T47D (cell line): ENCODE measurements around the gene SPRED3.

Experiments used
- DNase-seq, 2 experiments: peaks; one replicate each; pipeline versions ENCODE4 v3.0.0 to v3.0.0-alpha.2; 2011 to 2012; ENCODE audit warnings: low read depth in 1 of 2, low spot score in 1 of 2
- JUND ChIP-seq: IDR thresholded peaks from 2 replicates; pipeline ENCODE4 v1.6.1; 2012; ENCODE audit warnings: low read depth
- in situ Hi-C: cut with HindIII; loops from 2 replicates; pipeline ENCODE4 v1.10.0; 2016; ENCODE audit warnings: low sequenced_read_pairs, low pct_unique_long_range_greater_than_20kb

The SPRED3 gene

GRCh38 chr19:38389101-38389925 lies 816 bp downstream of the SPRED3 start:
- DNase-seq, result no peak
- in situ Hi-C loops, result no loop called here
- no peak for TF ChIP-seq JUND

GRCh38 chr19:38389957-38390924 lies 1.7 kb downstream of the SPRED3 start:
- DNase-seq, result no peak
- no peak for TF ChIP-seq JUND
- in situ Hi-C loops, result no loop called here

- in situ Hi-C loops, result no loop called here
- no peak for TF ChIP-seq JUND
- DNase-seq, result no peak
Observed at GRCh38 chr19:38391911-38392464, 3.5 kb downstream of the SPRED3 start.

GRCh38 chr19:38392707-38393308 lies 4.3 kb downstream of the SPRED3 start:
- in situ Hi-C loops, result no loop called here
- DNase-seq, result no peak
- TF ChIP-seq JUND, result no peak

GRCh38 chr19:38394488-38394887 lies 6.0 kb downstream of the SPRED3 start:
- in situ Hi-C loops, result no loop called here
- DNase-seq, result no peak
- no peak for TF ChIP-seq JUND

GRCh38 chr19:38395381-38396114 lies 7.1 kb downstream of the SPRED3 start:
- in situ Hi-C loops, result no loop called here
- DNase-seq, result no peak
- TF ChIP-seq JUND, result no peak

- in situ Hi-C loops, result no loop called here
- DNase-seq, result no peak
- TF ChIP-seq JUND, result no peak
Observed at GRCh38 chr19:38399081-38399480, 10.6 kb downstream of the SPRED3 start.

- no peak for DNase-seq
- TF ChIP-seq JUND, result no peak
- in situ Hi-C loops, result no loop called here
Observed at GRCh38 chr19:38399537-38399936, 11.0 kb downstream of the SPRED3 start.

GRCh38 chr19:38400361-38400760 lies 11.9 kb downstream of the SPRED3 start:
- in situ Hi-C loops, result no loop called here
- TF ChIP-seq JUND, result no peak

GRCh38 chr19:38401148-38401547 lies 12.7 kb downstream of the SPRED3 start:
- DNase-seq, result peak in 1 of 2 experiments; percentile 64
- in situ Hi-C loops, result no loop called here
- no peak for TF ChIP-seq JUND

More at GRCh38 chr19:38400361-38400760, 11.9 kb downstream of the SPRED3 start:
- DNase-seq, result no peak

- in situ Hi-C loops, result no loop called here
- DNase-seq, result no peak
- TF ChIP-seq JUND, result no peak
Observed at GRCh38 chr19:38402623-38402966, 14.1 kb downstream of the SPRED3 start.

GRCh38 chr19:38402967-38403674 lies 14.6 kb downstream of the SPRED3 start, which contains the start of gene FAM98C:
Gene FAM98C, plus strand, starts transcription at chr19:38403093. Its CDS starts 61 bp downstream, at chr19:38403154.
- in situ Hi-C loops, result no loop called here
- DNase-seq, result peak; percentile 97 to 99
- TF ChIP-seq JUND, result no peak
